HG03095 (cell line): ENCODE results near the gene HMGA1.

ENCODE experiments used
- ATAC-seq: cut with Tn5 transposase; IDR thresholded peaks from one replicate; pipeline ENCODE4 v1.9.1; 2021; ENCODE audit warnings: moderate library complexity; ENCODE audit not compliant: unreplicated experiment

HMGA1 gene

GRCh38 chr6:34223956-34224940 lies 12.4 kb upstream of the HMGA1 start:
- peak; percentile 77 for ATAC-seq

- ATAC-seq, result no peak
Measured at GRCh38 chr6:34225551-34225950, 11.1 kb upstream of the HMGA1 start.

- no peak for ATAC-seq
Measured at GRCh38 chr6:34226066-34226465, 10.6 kb upstream of the HMGA1 start.

GRCh38 chr6:34226731-34227586 lies 9.7 kb upstream of the HMGA1 start:
- no peak for ATAC-seq

GRCh38 chr6:34227761-34228421 lies 8.8 kb upstream of the HMGA1 start:
- no peak for ATAC-seq

- no peak for ATAC-seq
Measured at GRCh38 chr6:34229877-34230276, 6.8 kb upstream of the HMGA1 start.

- ATAC-seq, result no peak
Measured at GRCh38 chr6:34230653-34231371, 5.9 kb upstream of the HMGA1 start.

- ATAC-seq, result no peak
Measured at GRCh38 chr6:34231566-34232336, 4.9 kb upstream of the HMGA1 start.

GRCh38 chr6:34232901-34233300 lies 3.8 kb upstream of the HMGA1 start:
- ATAC-seq, result no peak

- ATAC-seq, result no peak
Measured at GRCh38 chr6:34233867-34234266, 2.8 kb upstream of the HMGA1 start.

GRCh38 chr6:34234667-34235306 lies 1.9 kb upstream of the HMGA1 start:
- no peak for ATAC-seq

GRCh38 chr6:34235307-34236130 lies 1.2 kb upstream of the HMGA1 start:
- ATAC-seq, result no peak

- ATAC-seq, result no peak
Measured at GRCh38 chr6:34236131-34236442, 586 bp upstream of the HMGA1 start.

GRCh38 chr6:34237316-34237721 lies 646 bp downstream of the HMGA1 start:
- ATAC-seq, result no peak

GRCh38 chr6:34237722-34238584 lies 1.3 kb downstream of the HMGA1 start:
- no peak for ATAC-seq

- no peak for ATAC-seq
Measured at GRCh38 chr6:34238585-34239499, 2.2 kb downstream of the HMGA1 start.

GRCh38 chr6:34239500-34239825 lies 2.8 kb downstream of the HMGA1 start:
- no peak for ATAC-seq
